T47D (cell line): ENCODE data around the gene CRYBG1.
A peak's percentile ranks its signal among the peaks of the same experiment; 100 is the strongest.
"Not testable (repeated sequence)": the region's sequence is repeated elsewhere in the genome, so short reads cannot be mapped to it uniquely, and the experiment has no call there.

ENCODE experiments used
- DNase-seq, 2 experiments: peaks; one replicate each; pipeline versions ENCODE4 v3.0.0 to v3.0.0-alpha.2; 2011 to 2012; ENCODE audit warnings: low read depth in 1 of 2, low spot score in 1 of 2
- JUND ChIP-seq: IDR thresholded peaks from 2 replicates; pipeline ENCODE4 v1.6.1; 2012; ENCODE audit warnings: low read depth
- in situ Hi-C: cut with HindIII; loops from 2 replicates; pipeline ENCODE4 v1.10.0; 2016; ENCODE audit warnings: low sequenced_read_pairs, low pct_unique_long_range_greater_than_20kb

The CRYBG1 gene

DNA sequence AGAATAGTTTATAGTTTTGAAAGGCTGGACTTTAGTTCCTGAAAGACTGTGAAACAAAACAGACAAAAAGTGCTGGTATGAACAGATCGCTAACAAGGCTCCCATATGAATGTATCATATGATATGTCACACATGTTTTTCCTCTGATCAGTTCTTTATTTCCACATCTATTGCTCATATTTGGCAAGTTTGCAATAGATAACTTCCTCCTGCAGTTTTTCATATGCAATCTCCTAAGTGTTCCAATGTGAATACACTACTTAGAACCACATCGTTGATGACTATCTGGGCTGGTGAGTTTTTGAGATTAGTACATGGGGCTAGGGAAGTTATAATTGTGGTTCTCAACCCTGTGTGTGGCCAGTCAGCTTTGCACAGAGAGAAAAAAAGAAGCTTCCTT, 23.1 kb downstream of the CRYBG1 start:
- no peak for DNase-seq
- no peak for TF ChIP-seq JUND
- in situ Hi-C loops, result no loop called here

DNA sequence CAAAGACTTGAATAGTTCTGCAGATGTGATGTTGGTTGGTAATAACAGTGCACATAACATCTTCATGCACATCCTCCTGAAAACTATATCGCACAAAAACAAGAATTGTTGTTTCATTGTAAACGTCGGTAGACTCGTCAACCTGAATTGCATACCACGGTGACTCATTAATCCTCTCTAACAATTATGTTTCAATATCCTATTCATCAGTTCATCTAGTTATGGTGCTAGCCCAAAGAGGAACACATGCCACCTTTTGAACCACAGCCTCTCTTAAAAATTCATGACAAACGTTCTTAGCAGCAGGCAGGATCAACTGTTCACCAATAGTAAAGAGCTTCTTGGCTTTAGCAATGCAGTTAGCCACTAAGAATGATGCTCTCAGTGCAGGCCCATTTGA, 25.0 kb downstream of the CRYBG1 start:
- TF ChIP-seq JUND, result no peak
- no peak for DNase-seq
- in situ Hi-C loops, result no loop called here

DNA sequence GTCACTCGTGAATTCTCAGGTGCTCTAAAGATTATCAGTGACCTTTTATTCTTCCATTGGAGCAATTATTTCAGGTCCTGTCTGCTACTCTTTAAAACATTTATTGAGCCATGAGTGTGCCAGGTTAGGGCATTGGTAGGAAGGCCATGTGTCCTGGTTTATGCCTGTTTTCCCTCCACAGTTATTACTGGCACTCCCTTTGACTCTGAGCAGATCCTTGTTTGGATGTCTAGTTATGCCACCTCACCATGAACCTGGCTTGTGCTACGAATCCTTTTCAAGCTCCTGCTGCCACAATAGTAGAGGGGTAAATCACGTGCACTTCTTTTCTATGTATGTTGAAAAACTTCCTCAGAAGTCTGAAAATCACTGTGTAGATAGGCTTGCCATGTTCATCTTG, 27.4 kb downstream of the CRYBG1 start:
- in situ Hi-C loops, result no loop called here
- no peak for DNase-seq
- TF ChIP-seq JUND, result no peak

DNA sequence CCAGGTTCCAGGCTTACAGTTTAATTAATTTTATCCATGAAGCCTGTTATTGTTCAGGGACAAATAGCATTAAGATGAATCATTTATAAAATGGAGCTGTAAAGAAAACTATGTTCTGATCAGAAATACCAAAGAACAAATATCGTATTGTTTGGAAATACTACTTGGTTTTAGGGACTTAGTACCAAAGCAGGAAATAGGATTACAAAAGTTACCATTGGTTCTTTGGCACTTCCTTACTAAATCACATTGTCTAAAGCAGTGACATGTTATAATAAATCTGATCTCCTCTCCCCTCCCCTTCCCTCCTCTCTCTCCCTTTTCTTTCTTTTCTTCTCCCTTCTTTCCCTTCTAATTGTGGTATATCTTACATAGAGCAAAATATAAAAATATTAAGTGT, 29.6 kb downstream of the CRYBG1 start:
- no peak for TF ChIP-seq JUND
- DNase-seq, result no peak
- in situ Hi-C loops, result no loop called here

DNA sequence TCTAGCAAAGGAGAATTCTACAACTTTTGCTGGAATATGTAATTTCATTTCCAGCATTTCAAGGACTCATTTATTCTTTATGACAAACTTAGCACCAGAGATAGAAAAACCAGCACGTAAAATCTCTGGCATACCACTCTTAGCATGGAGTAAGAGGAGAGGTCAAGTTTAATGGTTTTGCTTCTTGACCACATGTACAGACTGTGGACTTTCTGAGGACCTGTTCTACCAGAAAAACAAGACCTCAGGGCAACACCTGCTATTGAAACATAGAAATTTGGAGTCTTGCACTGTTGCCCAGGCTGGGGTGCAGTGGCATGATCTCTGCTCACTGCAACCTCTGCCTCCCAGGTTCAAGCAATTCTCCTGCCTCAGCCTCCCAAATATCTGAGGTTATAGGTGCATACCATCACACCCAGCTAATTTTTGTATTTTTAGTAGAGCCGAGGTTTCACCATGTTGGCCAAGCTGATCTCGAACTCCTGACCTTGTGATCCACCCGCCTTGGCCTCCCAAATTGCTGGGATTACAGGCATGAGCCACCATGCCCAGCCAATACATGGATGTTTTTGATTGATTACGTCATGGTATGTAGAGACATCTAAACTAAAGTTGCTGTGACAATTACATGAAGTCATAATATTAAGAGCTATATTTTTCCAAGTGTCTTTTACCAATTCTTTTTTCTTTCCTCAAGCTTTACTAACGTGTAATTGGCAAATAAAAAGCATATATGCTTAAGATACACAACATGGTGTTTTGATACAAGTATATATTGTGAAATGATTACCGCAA, 36.1 kb downstream of the CRYBG1 start:
- DNase-seq, result peak in 1 of 2 experiments; percentile 82
- TF ChIP-seq JUND, result no peak
- in situ Hi-C loops, result no loop called here

DNA sequence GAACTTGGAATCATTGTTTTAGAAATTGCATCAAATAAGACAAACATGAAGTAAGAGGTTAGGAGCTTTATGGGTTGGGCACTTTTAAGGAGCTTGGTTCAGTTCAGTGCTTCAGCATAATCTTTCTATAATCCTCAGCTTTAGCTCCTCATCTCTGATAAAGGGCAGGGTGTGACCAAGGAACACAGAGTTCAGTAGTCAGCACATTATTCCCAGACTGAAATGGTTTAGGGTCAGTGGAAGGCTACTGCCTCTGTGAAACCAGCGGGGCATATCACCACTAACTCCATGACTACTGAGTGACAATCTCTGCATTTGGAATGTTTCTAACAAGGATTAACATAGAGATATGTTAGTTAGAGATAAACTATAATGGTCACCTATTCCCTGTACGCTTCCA, 36.9 kb downstream of the CRYBG1 start:
- no peak for DNase-seq
- no peak for TF ChIP-seq JUND

DNA sequence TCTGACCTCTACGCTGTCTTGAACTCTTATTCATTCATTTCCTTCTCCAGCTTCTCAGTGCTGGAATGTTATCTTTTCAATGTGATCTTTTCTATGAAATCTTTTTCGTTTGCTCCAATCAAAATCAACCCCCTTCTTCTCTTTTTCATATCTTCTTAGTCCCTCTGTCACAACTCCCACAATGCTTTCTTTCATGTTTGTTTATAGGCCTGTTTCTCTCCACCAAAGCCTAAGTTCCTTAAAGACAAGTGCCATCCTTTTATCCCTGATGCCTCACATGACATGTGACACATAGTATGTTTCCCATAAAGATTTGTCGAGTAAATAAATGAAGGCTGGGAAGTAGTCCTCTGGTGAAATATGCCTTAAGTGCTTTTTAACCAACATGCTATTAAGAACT, 38.1 kb downstream of the CRYBG1 start:
- no peak for TF ChIP-seq JUND
- no peak for DNase-seq
- in situ Hi-C loops, result no loop called here

More for the DNA sequence above, 36.9 kb downstream of the CRYBG1 start:
- in situ Hi-C loops, result no loop called here

DNA sequence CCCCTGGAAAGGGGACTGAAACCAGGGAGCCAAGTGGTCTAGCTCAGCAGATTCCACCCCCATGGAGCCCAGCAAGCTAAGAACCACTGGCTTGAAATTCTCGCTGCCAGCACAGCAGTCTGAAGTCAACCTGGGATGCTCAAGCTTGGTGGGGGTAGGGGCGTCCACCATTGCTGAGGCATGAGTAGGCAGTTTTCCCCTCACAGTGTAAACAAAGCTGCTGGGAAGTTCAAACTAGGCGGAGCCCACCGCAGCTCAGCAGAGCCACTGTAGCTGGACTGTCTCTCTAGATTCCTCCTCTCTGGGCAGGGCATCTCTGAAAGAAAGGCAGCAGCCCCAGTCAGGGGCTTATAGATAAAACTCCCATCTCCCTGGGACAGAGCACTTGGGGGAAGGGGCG, 44.5 kb downstream of the CRYBG1 start:
- in situ Hi-C loops, DNase-seq: not testable (repeated sequence)

DNA sequence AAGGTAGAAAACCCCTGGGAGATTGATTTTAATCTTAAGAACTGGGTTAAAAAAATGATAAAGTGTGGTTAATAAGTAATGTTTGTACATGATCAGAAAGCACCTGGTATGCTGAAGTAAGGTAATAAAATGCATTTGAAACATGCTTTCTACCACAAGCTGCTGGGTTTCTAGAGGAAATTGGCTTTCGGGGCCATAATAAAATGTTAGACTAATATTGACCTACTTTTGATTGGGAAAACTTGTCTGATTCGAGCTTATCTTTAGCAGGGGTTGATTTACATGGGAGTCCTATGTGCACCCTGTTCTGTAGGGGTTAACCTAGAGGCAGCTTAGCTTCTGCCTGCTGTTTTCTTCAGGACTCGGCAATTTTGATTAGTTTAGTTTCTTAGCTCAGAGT, 50.5 kb downstream of the CRYBG1 start:
- no peak for TF ChIP-seq JUND
- in situ Hi-C loops, result no loop called here
- no peak for DNase-seq

DNA sequence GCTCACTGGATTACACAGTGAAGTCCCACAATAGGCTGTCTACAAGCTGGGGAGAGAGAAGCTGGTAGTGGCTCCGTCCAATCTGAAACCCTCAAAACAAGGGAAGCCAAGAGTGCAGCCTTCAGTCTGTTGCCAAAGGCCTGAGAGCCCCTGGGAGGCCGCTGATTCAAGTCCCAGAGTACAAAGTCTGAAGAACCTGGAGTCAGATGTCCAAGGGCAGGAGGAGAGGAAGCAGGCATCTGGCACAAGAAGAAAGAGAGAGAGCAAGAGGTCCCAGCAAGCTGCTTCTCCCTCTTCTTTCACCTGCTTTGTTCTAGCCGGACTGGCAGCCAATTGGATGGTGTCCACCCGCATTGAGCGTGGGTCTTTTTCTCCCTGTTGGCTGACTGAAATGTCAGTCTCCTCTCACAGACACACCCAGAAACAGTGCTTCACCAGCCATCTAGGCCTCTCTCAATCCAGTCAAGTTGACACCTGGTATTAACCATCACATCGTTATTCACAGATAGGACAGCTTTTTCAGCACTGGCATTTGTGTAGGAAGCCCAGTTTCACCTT, 51.2 kb downstream of the CRYBG1 start:
- in situ Hi-C loops, result no loop called here
- DNase-seq, result peak in 1 of 2 experiments; percentile 20
- no peak for TF ChIP-seq JUND

DNA sequence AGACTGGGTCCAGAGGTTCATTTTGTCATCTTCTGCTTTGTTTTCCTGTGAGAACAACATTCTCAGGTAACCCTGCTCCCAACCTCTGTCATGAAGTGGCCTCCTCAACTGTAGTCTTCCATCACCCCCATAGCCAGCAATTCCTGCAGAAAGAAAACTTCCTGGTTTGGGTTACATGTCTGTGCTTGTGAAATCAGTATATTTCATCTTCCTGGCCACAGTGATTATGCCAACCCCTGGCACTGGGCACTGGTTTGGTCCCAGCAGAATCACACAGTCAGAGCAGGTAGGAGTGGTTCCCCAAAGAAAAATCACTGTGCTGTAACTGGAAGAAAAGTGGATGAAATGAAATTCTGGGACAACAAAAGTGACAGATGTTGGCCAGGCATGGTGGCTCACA, 52.5 kb downstream of the CRYBG1 start:
- no peak for TF ChIP-seq JUND
- in situ Hi-C loops, result no loop called here
- peak in 1 of 2 experiments; percentile 3 for DNase-seq

DNA sequence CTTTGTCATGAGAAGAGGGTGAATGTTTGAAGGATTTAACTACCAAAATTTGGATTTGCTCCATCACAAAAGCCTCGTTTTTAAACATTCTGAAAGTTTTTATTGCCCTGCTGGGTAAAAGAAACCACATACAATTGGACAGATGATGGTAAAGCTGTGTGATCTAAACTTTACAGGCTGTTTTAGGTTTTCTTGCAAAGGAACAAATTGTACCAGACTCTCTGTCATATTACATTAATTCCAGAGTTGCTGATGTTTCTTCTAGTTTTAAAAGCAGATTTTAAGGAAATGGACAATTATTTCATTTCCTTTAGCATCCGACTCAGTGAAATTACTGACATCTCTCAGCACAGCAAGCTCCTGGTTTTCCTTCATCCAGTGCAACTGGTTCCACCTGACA, 53.2 kb downstream of the CRYBG1 start:
- in situ Hi-C loops, result no loop called here
- DNase-seq, result no peak
- TF ChIP-seq JUND, result no peak

DNA sequence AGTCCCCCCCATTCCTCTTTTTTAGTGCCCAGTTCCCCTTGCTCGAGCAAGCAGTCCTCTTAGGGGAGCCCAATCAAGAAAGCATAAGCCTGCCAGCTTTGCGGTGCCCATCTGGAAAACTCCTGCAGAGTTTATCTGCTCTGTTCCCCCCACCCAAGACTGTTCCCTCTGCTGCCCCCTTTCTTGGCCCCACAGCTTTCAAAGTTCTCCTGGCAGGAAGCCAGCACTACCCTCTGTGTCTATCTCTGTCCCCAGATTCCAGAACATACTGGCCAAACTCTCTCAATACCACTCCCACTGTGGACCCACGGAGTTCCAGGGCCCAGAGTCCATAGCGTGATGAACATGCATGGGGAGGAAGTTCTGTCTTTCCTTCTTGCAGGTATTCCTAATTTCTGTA, 55.4 kb downstream of the CRYBG1 start:
- no peak for TF ChIP-seq JUND
- no peak for DNase-seq
- in situ Hi-C loops, result no loop called here
